Panc1 (cell line): ENCODE measurements around the gene PAPOLB.

Experiments
- POLR2AphosphoS5 ChIP-seq: IDR thresholded peaks from 2 replicates; pipeline ENCODE4 v1.6.1; 2012; ENCODE audit warnings: mild to moderate bottlenecking, low read depth, low read length, moderate library complexity
- TCF7L2 ChIP-seq: IDR thresholded peaks from 2 replicates; pipeline ENCODE4 v1.6.1; 2011; ENCODE audit warnings: mild to moderate bottlenecking, low read depth, low read length, inconsistent platforms
- TF ChIP-seq, protein P1 (sequence below): fragments of 450-650 bp; IDR thresholded peaks from 2 replicates; pipeline ENCODE4 v1.5.1; 2017; ENCODE audit warnings: mild to moderate bottlenecking

DNA sequence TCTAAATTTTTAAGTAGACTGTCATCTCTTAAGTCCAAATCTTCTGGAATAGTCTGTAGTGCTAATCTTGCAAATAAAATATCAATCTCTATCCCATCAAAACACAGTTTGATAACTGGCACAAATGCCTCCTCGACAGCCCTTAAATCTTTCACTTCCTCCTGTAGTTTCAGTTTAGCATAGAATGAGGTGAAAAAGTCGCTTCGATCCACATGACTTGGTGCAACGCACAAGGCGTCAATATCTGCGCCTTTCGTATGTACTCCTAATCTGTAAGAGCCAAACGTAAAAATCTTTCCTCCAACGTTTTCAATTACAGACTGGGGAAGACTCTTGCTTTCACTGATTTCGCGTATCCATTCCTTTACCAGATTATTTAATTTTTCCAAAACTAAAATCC lies 603 bp downstream of the PAPOLB start:
- TF ChIP-seq, protein P1, sequence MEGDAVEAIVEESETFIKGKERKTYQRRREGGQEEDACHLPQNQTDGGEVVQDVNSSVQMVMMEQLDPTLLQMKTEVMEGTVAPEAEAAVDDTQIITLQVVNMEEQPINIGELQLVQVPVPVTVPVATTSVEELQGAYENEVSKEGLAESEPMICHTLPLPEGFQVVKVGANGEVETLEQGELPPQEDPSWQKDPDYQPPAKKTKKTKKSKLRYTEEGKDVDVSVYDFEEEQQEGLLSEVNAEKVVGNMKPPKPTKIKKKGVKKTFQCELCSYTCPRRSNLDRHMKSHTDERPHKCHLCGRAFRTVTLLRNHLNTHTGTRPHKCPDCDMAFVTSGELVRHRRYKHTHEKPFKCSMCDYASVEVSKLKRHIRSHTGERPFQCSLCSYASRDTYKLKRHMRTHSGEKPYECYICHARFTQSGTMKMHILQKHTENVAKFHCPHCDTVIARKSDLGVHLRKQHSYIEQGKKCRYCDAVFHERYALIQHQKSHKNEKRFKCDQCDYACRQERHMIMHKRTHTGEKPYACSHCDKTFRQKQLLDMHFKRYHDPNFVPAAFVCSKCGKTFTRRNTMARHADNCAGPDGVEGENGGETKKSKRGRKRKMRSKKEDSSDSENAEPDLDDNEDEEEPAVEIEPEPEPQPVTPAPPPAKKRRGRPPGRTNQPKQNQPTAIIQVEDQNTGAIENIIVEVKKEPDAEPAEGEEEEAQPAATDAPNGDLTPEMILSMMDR: no peak
- no peak for TF ChIP-seq POLR2AphosphoS5
- no peak for TF ChIP-seq TCF7L2
